HG02852 (cell line): ENCODE measurements around the gene MAGEF1.

Source experiments
- ATAC-seq: cut with Tn5 transposase; IDR thresholded peaks from one replicate; pipeline ENCODE4 v1.9.1; 2021; ENCODE audit warnings: mild to moderate bottlenecking, moderate library complexity; ENCODE audit not compliant: unreplicated experiment

The MAGEF1 gene

DNA sequence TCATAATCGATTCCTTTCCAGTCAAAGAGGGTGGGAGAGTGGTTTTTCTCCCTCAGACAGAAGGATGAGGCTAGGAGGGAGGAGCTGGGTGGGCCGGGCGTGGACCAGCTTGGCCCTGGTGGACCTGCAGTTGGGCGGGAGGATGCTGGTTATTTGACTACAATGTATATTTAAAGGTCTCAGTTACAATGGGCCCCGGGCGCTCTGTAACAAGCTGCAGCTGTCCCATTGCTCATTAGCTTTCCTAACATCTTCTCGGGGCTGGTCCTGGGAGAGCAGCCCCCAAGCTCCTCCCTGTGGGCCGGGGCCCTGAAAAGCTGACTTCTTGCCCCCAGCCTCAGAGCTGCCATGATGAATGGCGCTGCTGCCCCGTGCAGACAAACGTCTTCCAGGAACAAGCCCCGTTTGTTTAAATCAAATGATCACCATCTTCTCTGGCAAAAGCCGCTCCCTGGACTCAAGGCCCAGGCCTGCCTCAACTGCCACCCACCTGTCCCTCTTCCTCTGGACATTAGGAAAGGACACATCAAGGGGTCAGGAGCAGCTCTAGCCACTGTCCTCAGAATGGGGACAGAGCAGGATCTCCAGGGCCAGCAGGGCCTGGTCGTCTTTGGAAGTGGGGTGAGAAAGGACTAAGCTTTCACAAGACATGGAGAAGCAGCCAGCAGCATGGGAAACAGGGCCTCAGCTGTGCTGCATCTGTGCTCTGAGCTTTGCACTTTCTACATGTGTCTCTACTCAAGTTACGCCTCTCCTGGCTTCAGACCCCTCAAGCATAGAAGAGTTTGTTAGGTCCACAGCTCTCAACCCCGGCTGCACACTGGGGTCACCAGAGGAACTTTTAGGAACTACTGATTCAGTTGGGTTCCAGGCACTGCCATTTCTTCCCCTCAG lies 38.6 kb downstream of the MAGEF1 start:
- ATAC-seq: no peak

DNA sequence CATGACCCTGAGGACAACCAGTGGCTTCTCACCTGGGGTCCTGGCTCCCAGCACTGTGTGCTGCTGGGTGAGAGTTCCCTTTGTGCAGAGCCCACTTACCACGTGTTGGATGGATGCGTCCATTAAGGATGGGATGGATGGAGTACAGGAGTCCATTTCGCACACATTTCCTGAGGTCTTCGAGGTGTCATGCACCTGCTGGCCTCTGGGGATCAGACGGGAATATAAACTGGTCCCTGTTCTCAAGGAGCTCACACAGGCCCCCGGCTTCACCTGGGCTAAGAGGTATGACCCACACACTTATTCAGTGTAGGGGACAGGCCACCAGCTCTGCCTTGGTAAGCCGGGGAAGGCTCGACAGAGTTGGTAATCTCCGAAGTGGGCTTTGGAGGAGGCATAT lies 39.5 kb downstream of the MAGEF1 start:
- ATAC-seq: no peak

DNA sequence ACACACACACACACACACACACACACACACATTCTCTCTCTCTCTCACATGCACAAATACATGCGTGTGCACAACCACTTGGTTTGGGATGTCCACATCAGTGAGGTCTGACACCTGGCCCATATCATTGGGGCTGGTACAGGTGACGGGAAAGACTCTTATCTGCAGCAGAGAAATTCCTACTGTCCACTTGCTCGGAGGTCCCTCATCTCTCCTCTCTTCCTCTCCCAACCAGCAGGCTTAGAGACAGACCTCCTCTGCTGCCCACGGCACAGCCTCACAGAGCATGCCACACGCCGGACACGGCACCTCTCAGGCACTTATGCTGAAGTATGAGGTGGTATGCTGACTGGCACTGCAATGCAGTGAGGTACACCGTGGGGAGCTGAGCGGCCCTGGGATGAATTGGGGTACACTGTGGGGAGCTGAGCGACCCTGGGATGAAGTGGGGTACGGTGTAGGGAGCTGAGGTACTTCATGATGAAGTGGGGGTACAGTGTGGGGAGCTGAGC lies 41.7 kb downstream of the MAGEF1 start:
- no peak for ATAC-seq

DNA sequence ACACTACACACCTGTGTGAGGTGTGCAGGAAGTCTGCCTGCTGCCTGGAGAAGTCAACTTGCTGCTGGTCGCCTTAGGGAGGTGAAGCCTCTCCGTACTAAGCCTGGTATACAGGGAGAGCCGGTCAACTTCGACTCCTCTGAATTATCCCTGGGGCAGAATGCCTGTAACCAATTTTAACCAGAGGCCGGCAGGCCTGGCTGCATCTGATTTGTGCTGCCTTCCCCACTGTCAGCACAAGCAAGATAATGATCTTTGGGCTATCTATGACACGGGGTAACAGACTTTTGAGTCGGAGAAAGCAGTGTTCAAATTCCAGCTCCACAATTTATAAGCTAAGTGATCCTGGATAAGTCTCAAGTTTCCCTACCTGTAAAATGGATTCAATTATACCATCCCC lies 42.3 kb downstream of the MAGEF1 start:
- no peak for ATAC-seq

DNA sequence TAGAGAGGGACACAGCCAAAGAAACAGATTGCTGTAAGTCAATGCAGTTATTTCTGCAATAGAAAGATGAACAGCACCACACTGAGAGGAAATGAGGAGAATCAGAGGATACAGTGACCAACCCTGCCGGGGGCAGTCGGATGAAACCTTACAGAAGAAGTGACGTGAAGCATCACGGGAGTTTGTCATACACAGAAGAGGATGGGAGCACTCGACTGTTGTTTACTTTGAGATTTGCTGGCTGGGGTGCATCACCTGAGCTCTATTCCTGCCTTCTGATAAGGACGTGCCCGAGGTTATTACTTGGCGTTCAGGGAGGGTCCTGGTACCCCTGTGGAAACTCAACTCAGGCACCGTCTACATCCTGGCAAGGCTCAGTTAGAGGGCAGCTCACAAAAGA lies 45.4 kb downstream of the MAGEF1 start:
- ATAC-seq: no peak

DNA sequence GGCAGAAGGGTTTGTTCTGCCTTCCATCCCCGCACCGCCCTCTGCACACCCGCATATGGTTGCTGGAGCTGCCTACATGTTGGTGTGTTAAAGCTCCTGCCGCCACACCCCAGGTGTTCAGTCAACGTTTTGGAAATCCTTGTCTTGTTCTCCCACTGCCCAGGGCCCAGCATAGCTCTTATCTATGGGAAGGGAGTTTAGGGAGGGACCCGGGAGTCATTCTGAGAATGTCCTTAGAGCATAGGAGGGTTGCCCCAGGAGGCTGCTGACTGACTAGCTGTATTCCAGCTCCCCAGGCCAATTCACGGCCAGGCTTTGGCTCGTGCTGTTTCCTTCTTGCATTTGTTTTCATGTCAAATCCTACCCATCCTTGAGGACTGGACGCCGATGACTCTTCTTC lies 46.8 kb downstream of the MAGEF1 start:
- no peak for ATAC-seq

DNA sequence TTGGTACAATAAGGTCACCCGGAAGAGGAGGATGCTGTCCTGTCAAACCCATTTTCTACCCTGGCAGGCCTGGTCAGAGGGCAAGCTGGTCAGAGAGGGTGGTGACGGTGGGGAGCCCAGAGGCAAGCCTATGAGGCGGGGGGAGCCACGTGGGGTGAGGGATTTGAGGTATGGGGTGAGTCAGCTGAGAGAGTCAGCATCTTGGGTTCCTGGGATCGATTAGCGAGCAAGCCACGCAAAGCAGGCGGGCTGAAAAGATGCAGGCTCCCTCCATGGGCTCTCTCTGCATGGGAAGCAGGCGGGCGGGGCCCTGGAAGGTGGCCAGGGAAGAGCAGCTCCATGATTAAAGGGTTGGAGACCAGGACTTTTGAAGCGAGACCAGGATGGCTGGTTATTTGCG lies 48.1 kb downstream of the MAGEF1 start:
- ATAC-seq: no peak

DNA sequence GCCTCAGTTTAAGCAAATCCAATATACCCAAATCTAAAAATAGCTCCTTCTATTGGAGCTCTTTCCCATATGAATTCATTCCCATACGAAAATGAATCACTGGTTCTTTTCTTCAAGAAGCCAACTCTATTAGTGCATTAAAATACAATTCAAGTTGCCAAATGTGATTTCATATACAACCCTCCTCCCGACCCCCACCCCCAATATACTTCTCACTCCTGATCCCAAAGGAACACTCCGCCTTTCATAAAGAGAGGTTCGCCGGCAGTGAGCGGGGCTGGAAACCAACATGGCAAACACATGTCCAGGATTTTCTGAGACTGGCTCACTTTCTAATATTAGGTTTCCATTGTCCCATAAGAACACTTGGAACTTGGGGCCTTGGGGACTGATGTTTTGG lies 48.5 kb downstream of the MAGEF1 start:
- ATAC-seq: no peak

DNA sequence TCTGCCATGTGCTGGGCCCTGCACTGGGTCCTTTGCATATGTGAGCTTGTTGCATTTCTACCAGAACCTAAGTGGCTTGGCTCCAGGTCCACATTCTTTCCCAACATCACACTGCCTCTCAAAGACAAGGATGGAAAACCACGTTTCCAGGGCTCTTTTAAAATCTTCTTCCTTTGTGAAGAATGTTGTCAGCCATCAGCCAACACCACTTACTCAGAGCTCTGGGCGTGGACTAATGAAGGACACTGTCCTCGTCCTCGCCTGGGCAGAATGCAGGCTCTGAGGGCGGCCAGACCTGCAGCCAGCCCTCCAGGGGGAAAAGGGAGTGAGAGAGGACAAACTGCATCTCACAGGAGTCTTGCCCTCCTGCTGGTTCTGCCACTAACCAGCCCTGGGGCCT lies 49.7 kb downstream of the MAGEF1 start:
- ATAC-seq: no peak

DNA sequence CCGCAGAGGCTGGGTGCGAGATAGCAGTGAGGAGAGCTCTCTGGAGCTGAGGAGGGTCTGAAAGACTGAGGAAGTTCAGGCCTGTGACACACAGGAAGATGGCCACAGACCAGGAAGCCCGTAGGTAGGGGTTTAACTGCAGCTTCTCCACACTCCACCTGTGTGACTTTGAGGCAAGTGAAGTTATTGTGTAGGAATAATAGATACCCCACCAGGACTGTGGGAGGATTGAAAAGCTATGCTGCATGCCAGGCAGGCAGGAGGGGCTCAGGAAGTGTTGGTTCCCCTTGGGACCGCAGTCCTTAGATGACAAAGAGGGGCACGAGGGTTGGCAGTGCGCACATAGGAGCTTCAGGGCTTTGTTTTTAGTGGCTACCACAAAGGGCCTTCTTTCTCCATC lies 50.9 kb downstream of the MAGEF1 start:
- ATAC-seq: no peak
